Neuronal stem cell (in vitro differentiated cells): Measurements from ENCODE around the gene CHST10.

ENCODE experiments used
- DNase-seq: peaks from one replicate; pipeline ENCODE4 v3.0.0-alpha.2; 2013; ENCODE audit warnings: low spot score
- H2AFZ ChIP-seq: one replicate; pipeline ENCODE4 v1.6.1; 2013; ENCODE audit warnings: mild to moderate bottlenecking, low read length, inconsistent platforms
- H2AK5ac ChIP-seq: 2 replicates; pipeline ENCODE4 v1.6.1; 2013; ENCODE audit warnings: low read depth, mild to moderate bottlenecking, inconsistent platforms, low read length, moderate library complexity, mixed read lengths
- H2BK120ac ChIP-seq: 2 replicates; pipeline ENCODE4 v1.6.1; 2013; ENCODE audit warnings: low read depth, mild to moderate bottlenecking, inconsistent platforms, low read length, moderate library complexity, mixed read lengths
- H2BK12ac ChIP-seq: one replicate; pipeline ENCODE4 v1.6.1; 2013; ENCODE audit warnings: low read length, inconsistent platforms
- H2BK15ac ChIP-seq: 2 replicates; pipeline ENCODE4 v1.6.1; 2013; ENCODE audit warnings: mild to moderate bottlenecking, low read length, inconsistent platforms, mixed read lengths
- H2BK5ac ChIP-seq: one replicate; pipeline ENCODE4 v1.6.1; 2013; ENCODE audit warnings: inconsistent platforms, mild to moderate bottlenecking, low read length, moderate library complexity
- H3K14ac ChIP-seq: one replicate; pipeline ENCODE4 v1.6.1; 2013; ENCODE audit warnings: low read length, inconsistent platforms
- H3K18ac ChIP-seq: 2 replicates; pipeline ENCODE4 v1.6.1; 2013; ENCODE audit warnings: low read length, inconsistent platforms
- H3K23ac ChIP-seq: 2 replicates; pipeline ENCODE4 v1.6.1; 2013; ENCODE audit warnings: low read depth, mild to moderate bottlenecking, mixed read lengths, low read length, inconsistent platforms; ENCODE audit not compliant: poor library complexity
- H3K27ac ChIP-seq: replicated peaks from 3 replicates; pipeline ENCODE4 v1.5.1; 2013; ENCODE audit warnings: low read length, inconsistent platforms
- H3K27me3 ChIP-seq, 3 experiments: 2 replicates each; pipeline ENCODE4 v1.6.1; 2013; ENCODE audit warnings: low read length in 3 of 3, mild to moderate bottlenecking in 2 of 3, inconsistent platforms in 1 of 3, low read depth in 1 of 3, mixed read lengths in 1 of 3, moderate library complexity in 1 of 3; ENCODE audit not compliant: control insufficient read depth in 3 of 3, insufficient read depth in 3 of 3
- H3K36me3 ChIP-seq, 2 donors: replicated peaks in 1 of 2; 2 replicates each; pipeline ENCODE4 v1.6.1; 2013; ENCODE audit warnings: low read length in 2 of 2; ENCODE audit not compliant: control insufficient read depth in 2 of 2, insufficient read depth in 2 of 2
- H3K4ac ChIP-seq: 2 replicates; pipeline ENCODE4 v1.6.1; 2013; ENCODE audit warnings: inconsistent platforms, mild to moderate bottlenecking, low read length, moderate library complexity
- H3K4me1 ChIP-seq, 2 donors: 1 replicate in 1 of 2; 2 replicates in 1 of 2; pipeline ENCODE4 v1.6.1; 2013; ENCODE audit warnings: low read length in 2 of 2, low read depth in 1 of 2; ENCODE audit not compliant: control insufficient read depth in 2 of 2, insufficient read depth in 1 of 2
- H3K4me2 ChIP-seq: one replicate; pipeline ENCODE4 v1.6.1; 2013; ENCODE audit warnings: mild to moderate bottlenecking, low read length, inconsistent platforms; ENCODE audit not compliant: insufficient read depth, poor library complexity, severe bottlenecking
- H3K4me3 ChIP-seq, 2 donors: 2 replicates each; pipeline ENCODE4 v1.5.1; 2013; ENCODE audit warnings: low read length in 2 of 2, mild to moderate bottlenecking in 2 of 2, inconsistent platforms in 1 of 2, moderate library complexity in 1 of 2
- H3K79me1 ChIP-seq: one replicate; pipeline ENCODE4 v1.6.1; 2013; ENCODE audit warnings: low read depth, mild to moderate bottlenecking, inconsistent platforms, low read length, moderate library complexity
- H3K9ac ChIP-seq: one replicate; pipeline ENCODE4 v1.6.1; 2013; ENCODE audit warnings: mild to moderate bottlenecking, low read depth, low read length, inconsistent platforms; ENCODE audit not compliant: poor library complexity
- H3K9me3 ChIP-seq, 2 donors: replicated peaks in 1 of 2; 2 replicates each; pipeline versions ENCODE3 to v1.6.1; 2013; ENCODE audit warnings: low read length in 2 of 2, mild to moderate bottlenecking in 2 of 2, inconsistent platforms in 1 of 2, low read depth in 1 of 2, mixed read lengths in 1 of 2, moderate library complexity in 1 of 2; ENCODE audit not compliant: control insufficient read depth in 2 of 2, insufficient read depth in 1 of 2
- H4K8ac ChIP-seq: one replicate; pipeline ENCODE4 v1.6.1; 2013; ENCODE audit warnings: low read depth, mild to moderate bottlenecking, inconsistent platforms, low read length, moderate library complexity
- H4K91ac ChIP-seq: one replicate; pipeline ENCODE4 v1.6.1; 2013; ENCODE audit warnings: low read length, low read depth, mild to moderate bottlenecking, inconsistent platforms; ENCODE audit not compliant: poor library complexity
- WGBS, 2 donors: extraction: QIAGEN DNeasy Blood & Tissue Kit; methylation state at CpG; one replicate each; pipeline ENCODE4 v1.1.7; 2013; ENCODE audit warnings: missing lambda C conversion rate in 2 of 2, mixed read lengths in 1 of 2; ENCODE audit not compliant: insufficient read length in 2 of 2, insufficient replicate concordance in 1 of 2; ENCODE audit errors: extremely low coverage in 2 of 2; 5-methylcytosine and 5-hydroxymethylcytosine counted together

CHST10 gene

DNA sequence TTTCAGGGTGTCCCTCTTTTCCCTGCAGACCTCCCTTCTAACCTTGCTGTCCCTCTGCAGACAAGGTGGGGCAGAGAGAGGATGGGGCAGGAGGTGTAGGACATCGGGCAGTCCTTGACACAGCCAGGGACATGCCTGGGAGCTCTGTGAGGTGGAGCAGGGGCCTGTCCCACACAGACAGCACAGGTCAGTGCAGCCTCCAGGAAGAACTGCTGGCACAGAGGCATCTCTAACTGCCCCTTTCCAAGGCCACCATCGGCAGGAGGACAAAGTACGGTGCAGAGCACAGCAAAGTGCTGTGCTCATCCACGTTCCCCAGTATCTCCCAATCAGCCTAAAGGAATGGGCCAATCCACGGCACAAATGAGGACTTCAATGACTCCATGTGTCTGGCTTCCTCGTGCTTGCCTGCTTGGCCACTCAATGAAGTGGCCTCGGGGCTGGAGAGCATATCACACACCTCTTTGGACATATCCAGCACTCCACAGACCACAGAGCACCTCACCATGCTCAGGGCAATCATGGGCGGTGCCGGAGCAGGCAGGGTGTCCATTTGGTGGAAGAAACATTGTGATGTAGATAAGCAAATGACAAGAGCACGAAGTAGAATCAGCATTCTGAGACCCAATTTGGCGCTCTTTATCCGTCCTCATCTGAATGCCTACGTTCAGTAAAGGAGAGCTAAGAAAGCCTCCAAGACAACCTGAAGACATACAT, 11.9 kb downstream of the CHST10 start:
- peaks cover 22 to 73% of the 10 kb centered on the region in 2 donors for H3K36me3 ChIP-seq
- no peak overlapping the region for H2AK5ac ChIP-seq
- H2BK12ac ChIP-seq: no peak overlapping the region
- no peak for DNase-seq
- H3K9ac ChIP-seq: peak overlapping the region; percentile 44
- H3K79me1 ChIP-seq: peaks cover 14% of the 10 kb centered on the region
- no peak overlapping the region for H3K14ac ChIP-seq
- H3K27me3 ChIP-seq: no peaks in the 10 kb centered on the region
- no peak overlapping the region for H3K4me3 ChIP-seq
- H3K4ac ChIP-seq: no peak overlapping the region
- H4K8ac ChIP-seq: no peak overlapping the region
- no peak overlapping the region for H3K23ac ChIP-seq
- H3K4me1 ChIP-seq: peaks cover 0 to 10% of the 10 kb centered on the region in 2 donors
- no CpG with 5 or more reads among the region's 13 CpGs for WGBS, 2 donors
- peak overlapping the region; percentile 23 for H2BK120ac ChIP-seq
- no peak overlapping the region for H3K18ac ChIP-seq
- no peak overlapping the region for H2AFZ ChIP-seq
- H4K91ac ChIP-seq: no peak overlapping the region
- H2BK5ac ChIP-seq: no peak overlapping the region
- no peak overlapping the region for H3K27ac ChIP-seq
- H3K4me2 ChIP-seq: no peak overlapping the region
- no peak overlapping the region for H2BK15ac ChIP-seq
- no peaks in the 10 kb centered on the region for H3K9me3 ChIP-seq

- no peak overlapping the region for H3K4me2 ChIP-seq
- peak overlapping the region; percentile 1 for H2BK12ac ChIP-seq
- no peaks in the 10 kb centered on the region for H3K9me3 ChIP-seq
- WGBS, 2 donors: 100% methylated on average over 1 to 2 of the region's 7 CpGs
- no peak overlapping the region for H3K27ac ChIP-seq
- H2AK5ac ChIP-seq: no peak overlapping the region
- H3K9ac ChIP-seq: no peak overlapping the region
- no peak overlapping the region for H3K23ac ChIP-seq
- DNase-seq: no peak
- H3K4me3 ChIP-seq: no peak overlapping the region
- no peak overlapping the region for H2BK15ac ChIP-seq
- H4K91ac ChIP-seq: no peak overlapping the region
- peaks cover 0 to 7% of the 10 kb centered on the region in 2 donors for H3K4me1 ChIP-seq
- H3K36me3 ChIP-seq: peaks cover 22 to 77% of the 10 kb centered on the region in 2 donors
- peaks cover 9% of the 10 kb centered on the region for H3K79me1 ChIP-seq
- H4K8ac ChIP-seq: no peak overlapping the region
- H3K27me3 ChIP-seq: no peaks in the 10 kb centered on the region
- no peak overlapping the region for H3K18ac ChIP-seq
- H3K4ac ChIP-seq: no peak overlapping the region
- no peak overlapping the region for H3K14ac ChIP-seq
- no peak overlapping the region for H2AFZ ChIP-seq
- no peak overlapping the region for H2BK120ac ChIP-seq
- H2BK5ac ChIP-seq: no peak overlapping the region
These were observed 13.1 kb downstream of the CHST10 start for GRCh38 chr2:100404411-100404810.

GRCh38 chr2:100403722-100404121, 13.7 kb downstream of the CHST10 start:
- Histone ChIP-seq H3K36me3 (peaks cover 22 to 78% of the 10 kb centered on the region in 2 donors), H3K4ac (no peak overlapping the region), H3K9ac (no peak overlapping the region), H3K9me3 (no peaks in the 10 kb centered on the region), H3K4me2 (no peak overlapping the region), H2AK5ac (no peak overlapping the region), H3K27ac (no peak overlapping the region), H3K18ac (no peak overlapping the region), H3K4me1 (peaks cover 0 to 7% of the 10 kb centered on the region in 2 donors), H2BK5ac (no peak overlapping the region), H3K27me3 (no peaks in the 10 kb centered on the region), H4K8ac (no peak overlapping the region), H2BK120ac (no peak overlapping the region), H2BK15ac (no peak overlapping the region), H2BK12ac (no peak overlapping the region), H4K91ac (no peak overlapping the region), H3K14ac (no peak overlapping the region), H3K4me3 (no peak overlapping the region), H3K23ac (no peak overlapping the region), H2AFZ (no peak overlapping the region), H3K79me1 (peaks cover 9% of the 10 kb centered on the region)
- DNase-seq: no peak
- no CpG with 5 or more reads among the region's 10 CpGs for WGBS, 2 donors

GRCh38 chr2:100401268-100401667, 16.2 kb downstream of the CHST10 start:
- Histone ChIP-seq H3K27me3 (no peaks in the 10 kb centered on the region), H4K8ac (no peak overlapping the region), H4K91ac (no peak overlapping the region), H3K9ac (no peak overlapping the region), H3K4me1 (peaks cover 0 to 2% of the 10 kb centered on the region in 2 donors), H3K9me3 (no peaks in the 10 kb centered on the region), H3K14ac (no peak overlapping the region), H2AK5ac (no peak overlapping the region), H2BK12ac (no peak overlapping the region), H2BK120ac (no peak overlapping the region), H2AFZ (no peak overlapping the region), H3K4me2 (no peak overlapping the region), H3K18ac (no peak overlapping the region), H3K36me3 (peaks cover 21 to 83% of the 10 kb centered on the region in 2 donors), H3K79me1 (peaks cover 8% of the 10 kb centered on the region), H3K23ac (no peak overlapping the region), H3K4ac (no peak overlapping the region), H2BK5ac (no peak overlapping the region), H2BK15ac (no peak overlapping the region), H3K4me3 (no peak overlapping the region), H3K27ac (no peak overlapping the region)
- no peak for DNase-seq
- no CpG with 5 or more reads among the region's 7 CpGs for WGBS, 2 donors
